B cell (primary cell): Measurements from ENCODE around the gene MVD. TPM values are rescaled to one million over a fixed set of nuclear protein-coding genes. Genes with fewer than 3 reads are reported as not detected.
A peak's percentile ranks its signal among the peaks of the same experiment; 100 is the strongest.

Source experiments
- ATAC-seq: fragments of 200-7000 bp; cut with Tn5 transposase; one replicate; pipeline ENCODE4 v1.10.0; 2021; ENCODE audit warnings: low read depth, mild to moderate bottlenecking, moderate number of reproducible peaks, moderate library complexity
- CTCF ChIA-PET: fragments of 350-600 bp; sonication (Branson Sonifier 250); formaldehyde crosslinking; loops from one replicate; lab custom pipeline; 2021; ENCODE audit warnings: antibody characterized with exemption, inconsistent platforms; lab: Charles Lee
- POLR2A ChIA-PET: fragments of 350-600 bp; sonication (Branson Sonifier 250); formaldehyde crosslinking; loops from one replicate; lab custom pipeline; 2021; ENCODE audit warnings: antibody characterized with exemption; lab: Charles Lee
- DNase-seq: peaks from one replicate; pipeline ENCODE4 v3.0.0; 2013
- H2AFZ ChIP-seq: 2 replicates; pipeline ENCODE4 v1.6.1; 2012; ENCODE audit warnings: mild to moderate bottlenecking, low read depth, low read length; ENCODE audit not compliant: insufficient read depth, poor library complexity, severe bottlenecking
- H3K27ac ChIP-seq, 2 donors: 1 replicate in 1 of 2; 2 replicates in 1 of 2; pipeline ENCODE4 v1.5.1; 2012 to 2013; ENCODE audit warnings: low read length in 2 of 2, mild to moderate bottlenecking in 2 of 2, moderate library complexity in 1 of 2
- H3K27me3 ChIP-seq, 4 experiments: fragments of 200-600 bp in 1 of 4; sonication (generic) in 1 of 4; replicated peaks in 1 of 4; 1 replicate in 2 of 4; 2 replicates in 2 of 4; pipeline versions ENCODE4 v1.6.1 to v1.7.0; 2013 to 2016; ENCODE audit warnings: low read length in 3 of 4, mild to moderate bottlenecking in 2 of 4, mixed read lengths in 1 of 4, moderate library complexity in 1 of 4; ENCODE audit not compliant: insufficient read depth in 4 of 4, control insufficient read depth in 3 of 4; ENCODE audit errors: control extremely low read depth in 1 of 4
- H3K36me3 ChIP-seq, 2 experiments: replicated peaks in 1 of 2; 1 replicate in 1 of 2; 2 replicates in 1 of 2; pipeline versions ENCODE4 v1.6.1 to v1.7.1; 2013; ENCODE audit warnings: low read length in 1 of 2; ENCODE audit not compliant: insufficient read depth in 2 of 2, control insufficient read depth in 1 of 2; ENCODE audit errors: control extremely low read depth in 1 of 2, extremely low read depth in 1 of 2
- H3K4me1 ChIP-seq, 2 donors: fragments of 200-600 bp in 1 of 2; sonication (generic) in 1 of 2; 1 replicate in 1 of 2; 2 replicates in 1 of 2; pipeline versions ENCODE4 v1.5.1 to v1.6.1; 2013 to 2017; ENCODE audit warnings: low read length in 2 of 2; ENCODE audit not compliant: control insufficient read depth in 2 of 2, insufficient read depth in 2 of 2
- H3K4me2 ChIP-seq: replicated peaks from 2 replicates; pipeline ENCODE3; 2012; ENCODE audit warnings: mild to moderate bottlenecking, low read depth, low read length; ENCODE audit not compliant: poor library complexity, severe bottlenecking
- H3K4me3 ChIP-seq, 5 experiments: fragments of 200-600 bp in 1 of 5; sonication (generic) in 1 of 5; 1 replicate in 3 of 5; 2 replicates in 2 of 5; pipeline versions ENCODE4 v1.5.1 to v1.7.0; 2011 to 2016; ENCODE audit warnings: low read length in 4 of 5, mild to moderate bottlenecking in 4 of 5, low read depth in 2 of 5, control low read depth in 1 of 5, moderate library complexity in 1 of 5; ENCODE audit not compliant: insufficient read depth in 1 of 5; ENCODE audit errors: control extremely low read depth in 1 of 5, extremely low read depth in 1 of 5
- H3K79me2 ChIP-seq: fragments of 200-600 bp; sonication (generic); one replicate; pipeline ENCODE4 v1.6.0; 2016; ENCODE audit warnings: low read length; ENCODE audit not compliant: control insufficient read depth, insufficient read depth
- H3K9ac ChIP-seq: fragments of 200-600 bp; sonication (generic); 2 replicates; pipeline ENCODE4 v1.6.1; 2017; ENCODE audit warnings: mild to moderate bottlenecking, low read length, moderate library complexity
- H3K9me3 ChIP-seq, 3 donors: one replicate each; pipeline versions ENCODE4 v1.6.1 to v1.7.1; 2013; ENCODE audit warnings: low read length in 2 of 3; ENCODE audit not compliant: control insufficient read depth in 2 of 3, insufficient read depth in 1 of 3; ENCODE audit errors: control extremely low read depth in 1 of 3
- H4K20me1 ChIP-seq: 2 replicates; pipeline ENCODE4 v1.6.0; 2012; ENCODE audit warnings: mild to moderate bottlenecking, low read length; ENCODE audit not compliant: insufficient read depth, control insufficient read depth, poor library complexity, severe bottlenecking
- H3K27ac Mint-ChIP-seq: one replicate; pipeline ENCODE4 v1.8.0; 2021; ENCODE audit warnings: mixed read lengths
- H3K27me3 Mint-ChIP-seq: one replicate; pipeline ENCODE4 v1.8.0; 2021; ENCODE audit warnings: mixed read lengths
- H3K4me1 Mint-ChIP-seq: one replicate; pipeline ENCODE4 v1.8.0; 2021; ENCODE audit warnings: mixed read lengths
- H3K4me3 Mint-ChIP-seq: one replicate; pipeline ENCODE4 v1.8.0; 2021; ENCODE audit warnings: mixed read lengths
- H3K9me3 Mint-ChIP-seq: one replicate; pipeline ENCODE4 v1.8.0; 2022; ENCODE audit warnings: mixed read lengths; ENCODE audit not compliant: insufficient read depth
- CTCF ChIP-seq: fragments of 200-600 bp; IDR thresholded peaks from one replicate; pipeline ENCODE4 v1.8.0; 2022; ENCODE audit warnings: antibody characterized with exemption, mild to moderate bottlenecking
- EZH2 ChIP-seq: IDR thresholded peaks from 2 replicates; pipeline ENCODE4 v1.6.1; 2012; ENCODE audit warnings: borderline replicate concordance, low read depth, mild to moderate bottlenecking, moderate library complexity, low read length; ENCODE audit not compliant: insufficient read depth, poor library complexity, severe bottlenecking
- WGBS: methylation state at CpG from one replicate; pipeline ENCODE4 v1.1.5; 2013; ENCODE audit warnings: missing lambda C conversion rate; ENCODE audit not compliant: insufficient coverage; 5-methylcytosine and 5-hydroxymethylcytosine counted together
- intact Hi-C: fragments of 100-400 bp; cut with micrococcal nuclease; formaldehyde crosslinking; loops from one replicate; pipeline ENCODE4 v1.10.0; 2022
- polyA plus RNA-seq: library from polyadenylated mRNA; depleted of rRNA; stranded (reverse); fragments of >200 nt; gene quantifications from 2 replicates; pipeline ENCODE4 v1.2.3, GENCODE V29; 2012
- total RNA-seq, 2 donors: library from RNA; stranded (reverse); fragments of 120-200 nt in 1 of 2; gene quantifications; 1 replicate in 1 of 2; 2 replicates in 1 of 2; pipeline versions ENCODE4 v1.2.3 to v1.2.4, GENCODE V29; 2013 to 2022

Gene MVD
- total and polyA plus RNA-seq, 2 donors (not counting 1 experiment from before 2014, with no cell fraction given) = 40.9 to 95.4 TPM

- Histone ChIP-seq H3K79me2 (peaks cover 16% of the 10 kb centered on the region), H3K9me3 (peaks cover 0 to 37% (median 0%) of the 10 kb centered on the region in 3 donors), H3K27ac (no peak overlapping the region), H4K20me1 (peaks cover 78% of the 10 kb centered on the region), H3K4me3 (peak overlapping the region in 4 of 5 experiments; percentile 8 to 17 (median 12)), H3K9ac (peak overlapping the region; percentile 14), H2AFZ (no peak overlapping the region), H3K27me3 (peaks cover 0 to 8% (median 0%) of the 10 kb centered on the region in 4 experiments), H3K4me2 (peak overlapping the region; percentile 70), H3K36me3 (peaks cover 0 to 19% of the 10 kb centered on the region in 2 experiments), H3K4me1 (peaks cover 55 to 68% of the 10 kb centered on the region in 2 donors)
- Mint-ChIP-seq H3K4me3 (peak overlapping the region; percentile 74), H3K27ac (peak overlapping the region; percentile 60), H3K9me3 (no peaks in the 10 kb centered on the region), H3K27me3 (no peaks in the 10 kb centered on the region), H3K4me1 (peaks cover 74% of the 10 kb centered on the region)
- 15% methylated on average over 43 of the region's 45 CpGs for WGBS
- ATAC-seq (peak; percentile 23), DNase-seq (peak; percentile 59)
- TF ChIP-seq EZH2 (no peak), CTCF (no peak)
- intact Hi-C loops = loop anchor here (10.0 kb wide), 1 partner anchor 145 kb away; the partner anchor contains the start of gene PIEZO1
- ChIA-PET CTCF (interaction anchor here (0.8 to 2.2 kb wide), 3 partner anchors 46 to 98 kb away, joined by 3 to 7 read pairs (median 3); no protein-coding TSS in a partner anchor), POLR2A (interaction anchor here (0.5 to 3.0 kb wide), 8 partner anchors 10 to 64 kb away, joined by 3 to 32 read pairs (median 4); partner anchors contain the start of gene CYBA)
Measured at GRCh38 chr16:88639231-88640038, 23.5 kb downstream of the MVD start.
